KMS-11 (cell line): ENCODE measurements around the gene RALB.

Source experiments
- H2AFZ ChIP-seq: fragments of 200-600 bp; sonication (generic); 2 replicates; pipeline ENCODE4 v1.6.1; 2016; ENCODE audit warnings: antibody characterized with exemption, mixed run types, low read depth
- H3K27ac ChIP-seq: fragments of 200-600 bp; sonication (generic); 2 replicates; pipeline ENCODE4 v1.6.1; 2016; ENCODE audit warnings: mild to moderate bottlenecking, mixed run types
- H3K27me3 ChIP-seq: fragments of 200-600 bp; sonication (generic); 2 replicates; pipeline ENCODE4 v1.6.1; 2017; ENCODE audit warnings: mild to moderate bottlenecking, low read depth, mixed run types, moderate library complexity; ENCODE audit not compliant: insufficient read depth
- H3K36me3 ChIP-seq: fragments of 200-600 bp; sonication (generic); 2 replicates; pipeline ENCODE4 v1.6.1; 2017; ENCODE audit warnings: mild to moderate bottlenecking, mixed run types; ENCODE audit not compliant: insufficient read depth
- H3K4me1 ChIP-seq: fragments of 200-600 bp; sonication (generic); 2 replicates; pipeline ENCODE4 v1.6.1; 2016; ENCODE audit warnings: mild to moderate bottlenecking, low read depth, mixed run types; ENCODE audit not compliant: poor library complexity, severe bottlenecking
- H3K4me2 ChIP-seq: fragments of 200-600 bp; sonication (generic); 2 replicates; pipeline ENCODE4 v1.7.0; 2016; ENCODE audit warnings: mild to moderate bottlenecking, mixed run types
- H3K4me3 ChIP-seq: fragments of 200-600 bp; sonication (generic); IDR thresholded peaks from 2 replicates; pipeline ENCODE4 v1.6.1; 2017; ENCODE audit warnings: low read depth, low read length, mixed read lengths; ENCODE audit not compliant: insufficient read depth
- H3K79me2 ChIP-seq: fragments of 200-600 bp; sonication (generic); 2 replicates; pipeline ENCODE4 v1.6.1; 2016; ENCODE audit warnings: low read depth, mixed run types; ENCODE audit not compliant: insufficient read depth
- H3K9ac ChIP-seq: fragments of 200-600 bp; sonication (generic); 2 replicates; pipeline ENCODE4 v1.6.1; 2016; ENCODE audit warnings: mild to moderate bottlenecking, mixed run types
- H4K20me1 ChIP-seq: fragments of 200-600 bp; sonication (generic); 2 replicates; pipeline ENCODE4 v1.6.1; 2016; ENCODE audit warnings: mild to moderate bottlenecking, mixed run types; ENCODE audit not compliant: insufficient read depth
- TF ChIP-seq, protein P1 (sequence below): fragments of 200-600 bp; sonication (generic); conservative IDR thresholded peaks from 2 replicates; pipeline ENCODE4 v1.6.1; 2017; ENCODE audit warnings: low read depth, mild to moderate bottlenecking, antibody characterized with exemption, low read length, moderate library complexity, mixed read lengths

RALB gene

GRCh38 chr2:120239488-120240287 lies 13.0 kb upstream of the RALB start:
- H3K9ac ChIP-seq = no peak overlapping the region
- H3K27ac ChIP-seq = no peak overlapping the region
- no peaks in the 10 kb centered on the region for H3K79me2 ChIP-seq
- H3K4me1 ChIP-seq = no peaks in the 10 kb centered on the region
- H2AFZ ChIP-seq = no peak overlapping the region
- no peaks in the 10 kb centered on the region for H3K36me3 ChIP-seq
- no peaks in the 10 kb centered on the region for H4K20me1 ChIP-seq
- no peak overlapping the region for H3K4me2 ChIP-seq
- H3K4me3 ChIP-seq = no peak overlapping the region
- no peaks in the 10 kb centered on the region for H3K27me3 ChIP-seq
- TF ChIP-seq, protein P1, sequence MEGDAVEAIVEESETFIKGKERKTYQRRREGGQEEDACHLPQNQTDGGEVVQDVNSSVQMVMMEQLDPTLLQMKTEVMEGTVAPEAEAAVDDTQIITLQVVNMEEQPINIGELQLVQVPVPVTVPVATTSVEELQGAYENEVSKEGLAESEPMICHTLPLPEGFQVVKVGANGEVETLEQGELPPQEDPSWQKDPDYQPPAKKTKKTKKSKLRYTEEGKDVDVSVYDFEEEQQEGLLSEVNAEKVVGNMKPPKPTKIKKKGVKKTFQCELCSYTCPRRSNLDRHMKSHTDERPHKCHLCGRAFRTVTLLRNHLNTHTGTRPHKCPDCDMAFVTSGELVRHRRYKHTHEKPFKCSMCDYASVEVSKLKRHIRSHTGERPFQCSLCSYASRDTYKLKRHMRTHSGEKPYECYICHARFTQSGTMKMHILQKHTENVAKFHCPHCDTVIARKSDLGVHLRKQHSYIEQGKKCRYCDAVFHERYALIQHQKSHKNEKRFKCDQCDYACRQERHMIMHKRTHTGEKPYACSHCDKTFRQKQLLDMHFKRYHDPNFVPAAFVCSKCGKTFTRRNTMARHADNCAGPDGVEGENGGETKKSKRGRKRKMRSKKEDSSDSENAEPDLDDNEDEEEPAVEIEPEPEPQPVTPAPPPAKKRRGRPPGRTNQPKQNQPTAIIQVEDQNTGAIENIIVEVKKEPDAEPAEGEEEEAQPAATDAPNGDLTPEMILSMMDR = no peak

- Histone ChIP-seq H4K20me1 (no peaks in the 10 kb centered on the region), H2AFZ (no peak overlapping the region), H3K79me2 (no peaks in the 10 kb centered on the region), H3K4me2 (no peak overlapping the region), H3K9ac (no peak overlapping the region), H3K27ac (no peak overlapping the region), H3K27me3 (no peaks in the 10 kb centered on the region), H3K4me1 (no peaks in the 10 kb centered on the region), H3K4me3 (no peak overlapping the region), H3K36me3 (no peaks in the 10 kb centered on the region)
- TF ChIP-seq, protein P1 = no peak
Measured at GRCh38 chr2:120240901-120241429, 11.7 kb upstream of the RALB start.

DNA sequence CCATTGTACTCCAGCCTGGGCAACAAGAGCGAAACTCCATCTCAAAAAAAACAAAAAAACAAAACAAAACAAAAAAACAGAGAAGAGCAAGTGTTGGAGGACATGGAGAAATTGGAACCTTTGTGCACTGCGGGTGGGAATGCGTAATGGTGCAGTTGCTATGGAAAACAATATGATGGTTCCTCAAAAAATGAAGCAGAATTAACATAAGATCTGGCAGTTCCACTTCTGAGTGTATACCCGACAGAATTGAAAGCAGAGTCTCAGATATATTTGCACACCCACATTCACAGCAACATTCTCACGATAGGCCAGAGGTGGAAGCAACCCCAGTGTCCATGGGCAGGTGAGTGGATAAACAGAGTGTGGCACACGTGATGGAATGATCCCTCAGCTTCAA lies 11.0 kb upstream of the RALB start:
- H3K9ac ChIP-seq = no peak overlapping the region
- no peaks in the 10 kb centered on the region for H4K20me1 ChIP-seq
- H3K79me2 ChIP-seq = no peaks in the 10 kb centered on the region
- H2AFZ ChIP-seq = no peak overlapping the region
- no peaks in the 10 kb centered on the region for H3K4me1 ChIP-seq
- no peaks in the 10 kb centered on the region for H3K27me3 ChIP-seq
- no peak overlapping the region for H3K27ac ChIP-seq
- H3K4me3 ChIP-seq = no peak overlapping the region
- TF ChIP-seq, protein P1 = no peak
- H3K4me2 ChIP-seq = no peak overlapping the region
- H3K36me3 ChIP-seq = no peaks in the 10 kb centered on the region

DNA sequence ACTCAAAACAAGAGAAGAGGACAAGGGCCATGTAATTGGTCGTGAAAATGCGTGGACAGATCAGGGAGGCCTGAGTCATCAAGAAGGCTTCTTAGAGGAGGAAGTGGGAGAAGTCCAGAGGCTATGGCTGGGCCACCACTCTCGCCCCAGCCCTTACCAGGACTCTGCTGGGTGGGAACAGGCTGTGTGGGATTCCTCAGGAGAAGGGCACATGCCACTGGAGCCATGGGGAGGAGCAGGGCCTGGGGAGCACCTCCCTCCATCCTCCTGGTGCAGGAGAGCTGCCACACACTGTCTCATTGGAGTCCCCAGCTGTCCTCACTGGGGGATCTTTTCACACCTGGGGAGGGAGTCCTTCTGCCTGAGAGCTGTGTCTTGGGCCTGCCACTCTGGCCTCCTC lies 9.4 kb upstream of the RALB start:
- Histone ChIP-seq H3K4me2 (no peak overlapping the region), H4K20me1 (no peaks in the 10 kb centered on the region), H3K4me1 (no peaks in the 10 kb centered on the region), H3K27ac (no peak overlapping the region), H3K36me3 (no peaks in the 10 kb centered on the region), H2AFZ (no peak overlapping the region), H3K27me3 (no peaks in the 10 kb centered on the region), H3K9ac (no peak overlapping the region), H3K4me3 (no peak overlapping the region), H3K79me2 (no peaks in the 10 kb centered on the region)
- TF ChIP-seq, protein P1 = no peak
